Activated CD8-positive, alpha-beta memory T cell treated with anti-CD3 and anti-CD28 coated beads, Interleukin-2, amount 10 ng/mL, durations not matched to agents 7 days and 5 days (primary cell): Measurements from ENCODE around the gene KCNJ12. TPM values are rescaled to one million over a fixed set of nuclear protein-coding genes. Genes with fewer than 3 reads are reported as not detected.
"Not testable (repeated sequence)": the region's sequence is repeated elsewhere in the genome, so short reads cannot be mapped to it uniquely, and the experiment has no call there.

Experiments
- ATAC-seq: fragments of 150-1000 bp; cut with Tn5 transposase; one replicate; pipeline ENCODE4 v1.10.0; 2021; ENCODE audit warnings: moderate library complexity
- CTCF ChIA-PET: fragments of 350-600 bp; sonication (Branson Sonifier 250); formaldehyde crosslinking; loops from one replicate; lab custom pipeline; 2021; ENCODE audit warnings: antibody characterized with exemption; lab: Charles Lee
- DNase-seq: peaks from one replicate; pipeline ENCODE4 v3.0.0-alpha.2; 2020
- H3K27ac Mint-ChIP-seq: one replicate; pipeline ENCODE4 v1.8.0; 2021; ENCODE audit warnings: mild to moderate bottlenecking, mixed read lengths
- H3K27me3 Mint-ChIP-seq: one replicate; pipeline ENCODE4 v1.8.0; 2021; ENCODE audit warnings: mixed read lengths
- H3K36me3 Mint-ChIP-seq: one replicate; pipeline ENCODE4 v1.8.0; 2021; ENCODE audit warnings: mild to moderate bottlenecking, mixed read lengths
- H3K4me1 Mint-ChIP-seq: one replicate; pipeline ENCODE4 v1.8.0; 2021; ENCODE audit warnings: mixed read lengths
- H3K4me3 Mint-ChIP-seq: one replicate; pipeline ENCODE4 v1.8.0; 2021; ENCODE audit warnings: mild to moderate bottlenecking, moderate library complexity, mixed read lengths
- H3K9me3 Mint-ChIP-seq: one replicate; pipeline ENCODE4 v1.8.0; 2022; ENCODE audit warnings: low read depth, mixed read lengths
- total RNA-seq, 2 experiments: library from RNA; stranded (reverse); gene quantifications; one replicate each; pipeline ENCODE4 v1.2.3, GENCODE V29; 2021

The KCNJ12 gene
- not detected for total RNA-seq

DNA sequence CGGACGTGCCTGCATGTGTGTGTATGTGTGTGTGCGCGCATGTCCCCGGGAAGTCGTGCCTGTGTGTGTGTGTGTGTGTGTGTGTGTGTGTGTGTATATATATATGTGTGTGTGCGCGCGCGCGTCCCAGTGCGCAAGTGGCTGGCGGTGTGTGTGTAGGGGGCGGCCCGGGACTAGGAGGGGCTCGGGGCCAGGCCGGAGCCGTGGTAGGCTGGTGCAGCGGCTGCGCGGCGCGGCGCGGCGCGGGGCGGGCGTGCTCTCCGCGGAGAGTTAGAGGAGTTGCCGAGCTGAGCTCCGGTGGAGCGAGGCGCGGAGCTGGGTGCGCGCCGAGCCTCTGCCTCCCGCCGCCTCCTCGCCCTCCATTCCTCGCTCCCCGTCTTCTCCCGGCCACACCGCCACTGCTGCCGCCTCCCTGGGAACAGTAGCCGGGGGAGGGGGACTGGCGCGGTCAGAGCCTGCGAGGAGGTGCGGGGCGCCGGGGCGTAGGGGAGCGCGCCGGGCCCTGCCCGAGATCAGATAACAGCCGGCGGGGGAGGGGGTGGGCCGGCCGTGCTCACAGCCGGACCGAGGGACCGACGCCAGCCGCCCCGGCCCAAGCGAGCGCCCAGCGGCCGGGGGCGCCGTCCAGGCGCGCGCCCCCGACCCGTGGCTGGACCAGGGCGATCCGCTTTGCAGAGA lies at the start of gene KCNJ12:
TSS of gene KCNJ12 (plus strand) at position 277 of the 678 bp plus-strand sequence. CDS start 38,986 bp downstream, outside the sequence.
- no peak for ATAC-seq
- no peak within 1 kb of the TSS for H3K4me3 Mint-ChIP-seq
- no peak for DNase-seq
- no peak within 1 kb of the TSS for H3K27ac Mint-ChIP-seq
- no peaks in the 10 kb centered on the region for H3K9me3 Mint-ChIP-seq
- CTCF ChIA-PET: no interaction called here
- H3K4me1 Mint-ChIP-seq: no peaks in the 10 kb centered on the region
- H3K27me3 Mint-ChIP-seq: peaks cover 36% of the 10 kb centered on the region
- H3K36me3 Mint-ChIP-seq: no peaks in the 10 kb centered on the region

DNA sequence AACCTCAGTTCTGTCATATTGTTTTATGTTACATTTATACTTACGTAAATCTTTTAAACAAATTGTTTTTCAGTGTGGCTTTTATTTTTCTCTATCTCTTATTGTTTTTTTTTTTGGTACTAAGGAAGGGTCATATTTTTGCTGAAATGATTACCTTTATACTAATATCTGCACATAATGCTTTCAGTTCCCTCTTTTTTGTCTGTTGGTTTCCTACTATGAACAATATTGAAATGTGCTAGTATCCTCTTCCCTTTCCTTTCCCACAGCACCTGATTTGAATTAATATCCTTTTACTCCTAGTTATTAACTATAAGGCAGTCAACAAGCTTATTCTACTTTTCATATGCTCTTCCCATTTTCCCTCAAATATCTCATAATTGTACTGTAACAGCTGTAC lies 48.2 kb upstream of the KCNJ12 start:
- CTCF ChIA-PET: not testable (repeated sequence)

DNA sequence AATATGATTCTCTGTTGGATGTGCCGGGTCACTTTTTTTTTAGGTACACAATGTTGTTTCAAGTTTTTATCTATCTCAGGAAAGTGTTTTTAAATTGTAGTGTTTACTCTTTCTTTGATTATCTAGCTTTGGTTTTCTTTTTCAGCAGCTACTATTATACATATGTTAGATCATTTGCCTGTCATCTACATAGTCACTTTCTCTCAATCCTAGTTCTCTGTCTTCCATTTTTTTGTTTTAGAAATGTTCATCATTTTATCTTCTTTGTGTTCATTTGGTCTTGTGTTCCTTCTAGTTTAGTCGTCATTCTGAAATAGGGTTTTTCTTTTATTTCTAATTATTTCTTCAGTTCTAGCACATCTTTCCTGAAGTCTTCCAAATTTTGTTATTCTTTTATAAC lies 47.4 kb upstream of the KCNJ12 start:
- CTCF ChIA-PET, H3K27ac Mint-ChIP-seq, DNase-seq, H3K4me1 Mint-ChIP-seq, H3K36me3 Mint-ChIP-seq, H3K27me3 Mint-ChIP-seq, H3K9me3 Mint-ChIP-seq, H3K4me3 Mint-ChIP-seq, ATAC-seq: not testable (repeated sequence)

More for the DNA sequence above, 48.2 kb upstream of the KCNJ12 start:
- not testable (repeated sequence) for H3K9me3 Mint-ChIP-seq, H3K4me1 Mint-ChIP-seq, H3K27ac Mint-ChIP-seq, DNase-seq, H3K36me3 Mint-ChIP-seq, ATAC-seq, H3K4me3 Mint-ChIP-seq
- H3K27me3 Mint-ChIP-seq: peaks cover 13% of the 10 kb centered on the region

DNA sequence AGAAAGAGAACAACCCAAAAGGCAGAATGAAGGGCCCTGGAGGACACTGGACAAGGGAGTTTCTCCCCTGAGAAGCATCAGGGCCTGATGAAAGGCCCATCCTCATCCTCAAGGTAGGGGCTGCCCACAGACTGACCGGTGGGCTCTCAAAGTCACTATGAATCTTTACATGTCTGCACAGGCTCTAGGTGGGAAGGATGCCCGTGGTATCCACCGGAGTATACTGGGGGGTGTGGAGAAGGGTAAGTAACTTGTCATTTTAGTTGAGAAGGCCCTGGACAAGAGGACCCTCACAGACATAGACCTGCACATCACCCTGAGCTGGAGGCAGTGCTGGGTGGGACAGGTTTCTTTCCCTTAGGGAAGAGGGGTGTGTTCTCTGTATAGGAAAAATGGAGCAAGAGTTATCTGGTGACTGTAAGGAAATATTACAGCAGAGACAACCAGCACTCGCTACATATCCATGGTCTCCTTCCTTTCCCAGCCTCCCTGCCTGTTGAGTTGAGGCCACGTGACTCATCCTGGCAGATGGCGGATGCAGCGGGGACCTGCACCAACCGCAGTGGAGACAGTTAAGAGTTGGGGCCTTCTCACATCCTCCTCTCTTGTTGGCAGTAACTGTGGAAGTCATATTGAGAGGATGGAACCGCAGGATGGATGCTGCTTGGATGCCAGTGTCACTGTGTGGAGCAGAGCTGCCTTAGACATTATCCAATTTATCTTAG lies 45.6 kb upstream of the KCNJ12 start:
- ATAC-seq (no peak), DNase-seq (no peak)
- H3K27me3 Mint-ChIP-seq: peaks cover 5% of the 10 kb centered on the region
- H3K9me3 Mint-ChIP-seq: no peaks in the 10 kb centered on the region
- H3K36me3 Mint-ChIP-seq: no peaks in the 10 kb centered on the region
- H3K27ac Mint-ChIP-seq: no peak overlapping the region
- no peak overlapping the region for H3K4me3 Mint-ChIP-seq
- CTCF ChIA-PET: no interaction called here
- peaks cover under 1% of the 10 kb centered on the region for H3K4me1 Mint-ChIP-seq

GRCh38 chr17:21336541-21337294 lies 39.4 kb upstream of the KCNJ12 start:
- H3K9me3 Mint-ChIP-seq, ATAC-seq, H3K27me3 Mint-ChIP-seq, H3K27ac Mint-ChIP-seq, DNase-seq, H3K4me3 Mint-ChIP-seq, CTCF ChIA-PET, H3K36me3 Mint-ChIP-seq, H3K4me1 Mint-ChIP-seq: not testable (repeated sequence)

DNA sequence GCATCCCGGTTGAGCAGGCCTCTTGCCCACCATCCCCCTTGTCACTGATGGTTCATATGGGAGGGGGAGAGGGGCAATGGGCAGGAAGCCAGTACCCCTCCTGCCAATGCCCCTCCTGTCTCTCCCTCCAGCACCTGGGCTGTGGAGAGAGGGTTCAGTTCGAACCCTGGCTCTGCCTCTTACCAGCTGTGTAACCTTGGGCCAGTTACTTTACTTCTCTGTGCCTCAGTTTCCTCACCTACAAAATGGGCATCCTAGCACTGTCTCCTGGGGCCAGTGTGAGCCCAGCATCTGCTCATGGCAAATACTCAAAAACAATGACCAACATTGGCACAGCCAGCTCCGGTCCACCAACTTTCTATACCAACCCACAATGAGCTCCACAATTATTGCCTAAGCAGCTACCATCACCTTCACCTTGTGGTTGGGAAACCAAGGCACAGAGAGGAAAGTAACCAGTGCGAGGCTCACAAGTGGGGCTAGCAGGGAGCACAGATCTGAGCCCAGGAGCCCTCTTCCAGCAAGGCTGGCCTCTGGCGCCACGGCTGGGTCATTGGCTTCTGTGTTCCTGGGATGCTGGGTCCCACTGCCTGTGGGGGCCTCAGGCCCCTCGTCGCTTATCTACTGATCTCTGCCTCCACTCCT lies 38.1 kb upstream of the KCNJ12 start:
- H3K27ac Mint-ChIP-seq, ATAC-seq, H3K4me3 Mint-ChIP-seq, H3K4me1 Mint-ChIP-seq, DNase-seq, H3K36me3 Mint-ChIP-seq, H3K27me3 Mint-ChIP-seq, H3K9me3 Mint-ChIP-seq, CTCF ChIA-PET: not testable (repeated sequence)

DNA sequence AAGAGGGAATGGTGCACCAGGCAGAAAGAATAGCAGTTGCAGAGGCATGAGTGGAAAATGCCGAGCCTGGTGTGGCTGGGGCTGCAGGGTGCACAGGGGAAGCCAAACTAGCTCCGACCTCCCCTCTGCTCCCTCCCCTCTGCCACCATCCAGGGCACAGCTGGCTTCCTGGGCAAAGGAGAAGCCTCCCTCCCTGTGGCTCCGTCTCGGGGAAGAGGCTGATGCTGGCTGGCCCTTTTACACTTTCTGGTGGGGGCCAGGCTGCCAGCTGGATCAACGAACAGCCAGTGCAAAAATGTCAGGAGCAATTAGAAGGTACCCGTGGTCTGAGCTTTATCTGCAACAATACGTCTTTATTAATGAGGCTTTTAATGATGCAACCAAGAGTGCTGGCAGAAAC lies 37.1 kb upstream of the KCNJ12 start:
- CTCF ChIA-PET: no interaction called here
- H3K4me3 Mint-ChIP-seq: no peak overlapping the region
- no peak for ATAC-seq
- no peaks in the 10 kb centered on the region for H3K4me1 Mint-ChIP-seq
- H3K36me3 Mint-ChIP-seq: no peaks in the 10 kb centered on the region
- peaks cover 2% of the 10 kb centered on the region for H3K9me3 Mint-ChIP-seq
- DNase-seq: no peak
- H3K27me3 Mint-ChIP-seq: no peaks in the 10 kb centered on the region
- H3K27ac Mint-ChIP-seq: no peak overlapping the region

GRCh38 chr17:21339571-21339970 lies 36.6 kb upstream of the KCNJ12 start:
- H3K4me3 Mint-ChIP-seq, H3K36me3 Mint-ChIP-seq, H3K27me3 Mint-ChIP-seq, DNase-seq, H3K27ac Mint-ChIP-seq, ATAC-seq, CTCF ChIA-PET, H3K9me3 Mint-ChIP-seq, H3K4me1 Mint-ChIP-seq: not testable (repeated sequence)

DNA sequence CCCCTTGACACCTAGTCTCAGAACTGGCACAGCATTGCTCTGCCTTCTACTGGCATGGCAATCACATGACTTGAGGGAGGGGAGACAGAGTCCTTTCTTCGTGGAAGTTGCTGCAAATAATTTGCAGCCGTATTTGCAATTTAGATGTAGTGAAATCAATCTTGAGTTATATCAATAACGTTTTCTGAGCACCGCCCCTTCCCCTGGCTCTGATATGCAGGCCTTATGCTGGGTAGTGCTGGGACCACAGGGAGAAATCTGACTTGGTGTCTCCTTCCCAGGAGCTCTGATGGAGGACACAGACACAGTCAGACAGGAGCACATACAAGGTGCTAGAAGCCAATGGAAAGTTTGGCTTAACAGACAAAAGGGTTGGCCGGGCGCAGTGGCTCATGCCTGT lies 35.8 kb upstream of the KCNJ12 start:
- H3K36me3 Mint-ChIP-seq, H3K4me1 Mint-ChIP-seq, H3K27ac Mint-ChIP-seq, DNase-seq, H3K27me3 Mint-ChIP-seq, H3K4me3 Mint-ChIP-seq, CTCF ChIA-PET, H3K9me3 Mint-ChIP-seq, ATAC-seq: not testable (repeated sequence)

DNA sequence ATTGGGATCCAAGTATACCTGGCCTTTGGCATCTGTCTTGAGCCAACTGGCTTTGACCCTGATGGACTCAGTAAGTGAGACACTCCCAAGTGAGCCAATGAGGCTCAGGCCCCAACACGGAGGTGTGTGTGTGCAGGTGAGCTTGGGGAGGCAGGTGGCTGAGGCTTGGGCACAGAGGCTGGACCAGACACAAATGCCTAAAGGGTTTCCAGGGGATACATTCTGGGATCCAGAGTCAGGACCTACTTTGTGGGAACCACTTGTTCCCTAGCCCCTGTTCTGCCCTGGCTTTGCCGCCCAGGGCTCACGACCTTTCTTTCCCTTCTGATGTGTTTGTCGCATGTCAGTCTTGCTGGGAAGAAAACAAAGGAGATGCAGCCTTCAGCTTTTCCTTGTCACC lies 34.9 kb upstream of the KCNJ12 start:
- H3K27me3 Mint-ChIP-seq: not testable (repeated sequence)

DNA sequence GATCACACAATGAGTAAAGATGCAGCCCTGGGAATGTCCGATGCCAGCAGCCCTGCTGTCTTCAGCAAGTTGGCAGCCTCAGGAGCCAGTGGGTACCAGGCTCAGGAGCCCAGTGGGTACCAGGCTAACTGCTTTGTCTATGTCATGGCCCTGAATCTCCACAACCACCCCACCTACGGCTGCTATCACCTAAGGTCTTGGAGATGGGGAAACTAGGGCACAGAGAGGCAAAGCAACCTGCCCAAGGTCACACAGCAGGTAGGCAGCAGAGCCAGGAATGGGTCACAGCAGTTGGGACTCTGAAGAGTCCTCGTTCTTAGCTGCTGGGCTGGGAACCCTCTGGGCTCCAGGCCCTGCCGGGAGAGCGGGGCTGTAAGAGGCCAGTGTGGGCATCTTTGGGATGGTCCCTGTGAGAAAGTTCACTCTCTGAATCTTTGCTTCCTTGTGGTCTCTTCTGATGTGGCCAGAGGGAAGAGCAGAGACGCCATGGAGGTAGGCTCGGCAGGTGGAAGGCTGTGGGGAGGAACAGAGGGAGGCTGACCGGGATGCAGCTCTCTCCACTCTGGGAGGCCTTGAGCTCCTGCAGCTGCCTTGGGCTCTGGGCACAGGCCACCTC lies 34.1 kb upstream of the KCNJ12 start:
- CTCF ChIA-PET, ATAC-seq: not testable (repeated sequence)

More for the DNA sequence above, 34.9 kb upstream of the KCNJ12 start:
- H3K36me3 Mint-ChIP-seq, CTCF ChIA-PET, H3K27ac Mint-ChIP-seq, H3K4me1 Mint-ChIP-seq, H3K4me3 Mint-ChIP-seq, ATAC-seq, H3K9me3 Mint-ChIP-seq, DNase-seq: not testable (repeated sequence)

GRCh38 chr17:21343061-21343949 lies 32.9 kb upstream of the KCNJ12 start:
- H3K36me3 Mint-ChIP-seq, H3K4me3 Mint-ChIP-seq, H3K4me1 Mint-ChIP-seq, H3K27ac Mint-ChIP-seq, DNase-seq, ATAC-seq, H3K9me3 Mint-ChIP-seq, CTCF ChIA-PET, H3K27me3 Mint-ChIP-seq: not testable (repeated sequence)

More for the DNA sequence above, 34.1 kb upstream of the KCNJ12 start:
- DNase-seq, H3K9me3 Mint-ChIP-seq, H3K4me1 Mint-ChIP-seq, H3K4me3 Mint-ChIP-seq, H3K27me3 Mint-ChIP-seq, H3K27ac Mint-ChIP-seq, H3K36me3 Mint-ChIP-seq: not testable (repeated sequence)
